ENCODE data around the gene THADA. TPM values are rescaled to one million over a fixed set of nuclear protein-coding genes. Genes with fewer than 3 reads are reported as not detected.
"Not testable (repeated sequence)": the region's sequence is repeated elsewhere in the genome, so short reads cannot be mapped to it uniquely, and the experiment has no call there.

Gene THADA
- polyA plus RNA-seq, 1 donor (not counting 4 experiments of a cell fraction or from before 2014, with no cell fraction given) = 22.6 TPM

DNA sequence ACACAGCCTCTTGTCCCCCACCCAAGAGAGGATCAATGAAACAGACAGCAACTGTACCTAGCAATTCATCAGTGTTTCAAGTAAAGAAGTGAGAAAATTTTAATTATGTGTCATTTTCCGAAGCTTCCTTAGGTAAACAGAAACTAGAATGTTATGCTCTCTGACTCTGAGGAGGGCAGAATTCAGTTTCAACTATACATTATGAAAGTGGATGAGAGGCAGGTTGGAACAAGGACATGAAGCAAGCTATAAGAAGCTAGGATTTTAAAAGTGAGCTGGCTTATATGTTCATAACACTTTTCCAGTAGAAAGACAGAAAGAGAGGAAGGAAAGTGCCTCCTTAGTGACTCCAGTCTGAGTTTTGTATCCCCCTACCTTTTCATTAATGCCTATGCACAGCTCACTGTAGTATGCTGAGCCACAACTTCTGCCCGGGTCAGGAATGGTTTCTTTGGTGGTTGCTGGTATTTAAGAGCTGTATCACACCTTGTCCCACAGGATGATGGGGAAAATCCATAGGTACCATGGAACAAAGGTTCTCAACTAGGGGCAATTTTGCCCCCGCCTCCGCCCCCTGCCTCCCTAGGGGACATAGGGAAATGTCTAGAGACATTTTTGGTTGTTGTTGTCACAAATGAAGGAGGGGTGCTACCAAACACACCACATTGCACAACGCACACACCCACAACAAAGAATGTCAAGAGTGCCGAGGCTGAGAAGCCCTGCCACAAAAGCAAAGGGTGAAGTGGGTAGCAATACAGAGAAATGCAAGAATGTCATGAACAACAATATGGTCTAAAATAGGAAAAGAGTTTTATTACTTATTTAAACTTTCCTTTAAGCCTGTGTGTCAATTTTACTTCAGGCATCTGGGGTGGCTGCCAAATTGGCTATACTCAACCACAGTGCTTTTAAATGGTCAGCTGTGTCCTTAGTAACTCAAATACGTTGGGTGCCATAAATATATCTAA lies 208.5 kb downstream of the THADA start:
- H2AFZ ChIP-seq (ENCODE audit: control insufficient read depth, low read length) = no peak overlapping the region
- no peaks in the 10 kb centered on the region for H3K27me3 ChIP-seq (ENCODE audit: control insufficient read depth, extremely low read depth, insufficient read depth, low read length)
- no peaks in the 10 kb centered on the region for H4K20me1 ChIP-seq (ENCODE audit: control insufficient read depth, extremely low read depth, insufficient read depth, low read length)
- dilution Hi-C loops (cut with MboI; ENCODE audit: extremely low pct_ligation_motif_present, low sequenced_read_pairs) = no loop called here
- H3K9me3 ChIP-seq (ENCODE audit: control insufficient read depth, low read depth, low read length) = no peaks in the 10 kb centered on the region
- TF ChIP-seq, protein P1, sequence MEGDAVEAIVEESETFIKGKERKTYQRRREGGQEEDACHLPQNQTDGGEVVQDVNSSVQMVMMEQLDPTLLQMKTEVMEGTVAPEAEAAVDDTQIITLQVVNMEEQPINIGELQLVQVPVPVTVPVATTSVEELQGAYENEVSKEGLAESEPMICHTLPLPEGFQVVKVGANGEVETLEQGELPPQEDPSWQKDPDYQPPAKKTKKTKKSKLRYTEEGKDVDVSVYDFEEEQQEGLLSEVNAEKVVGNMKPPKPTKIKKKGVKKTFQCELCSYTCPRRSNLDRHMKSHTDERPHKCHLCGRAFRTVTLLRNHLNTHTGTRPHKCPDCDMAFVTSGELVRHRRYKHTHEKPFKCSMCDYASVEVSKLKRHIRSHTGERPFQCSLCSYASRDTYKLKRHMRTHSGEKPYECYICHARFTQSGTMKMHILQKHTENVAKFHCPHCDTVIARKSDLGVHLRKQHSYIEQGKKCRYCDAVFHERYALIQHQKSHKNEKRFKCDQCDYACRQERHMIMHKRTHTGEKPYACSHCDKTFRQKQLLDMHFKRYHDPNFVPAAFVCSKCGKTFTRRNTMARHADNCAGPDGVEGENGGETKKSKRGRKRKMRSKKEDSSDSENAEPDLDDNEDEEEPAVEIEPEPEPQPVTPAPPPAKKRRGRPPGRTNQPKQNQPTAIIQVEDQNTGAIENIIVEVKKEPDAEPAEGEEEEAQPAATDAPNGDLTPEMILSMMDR (optimal IDR thresholded peaks at IDR 0.05 in 1 of 3, IDR thresholded peaks at IDR 0.05 in 1 of 3, conservative IDR thresholded peaks at IDR 0.05 in 1 of 3; ENCODE audit: extremely low read depth in 1 of 3, insufficient read depth in 2 of 3, low read length in 3 of 3) = no peak
- no peak overlapping the region for H3K9ac ChIP-seq (ENCODE audit: control insufficient read depth, extremely low read depth, insufficient read depth, low read length)
- FAIRE-seq (no peak), DNase-seq (ENCODE audit: low read depth, low spot score) (no peak)
- no peaks in the 10 kb centered on the region for H3K79me2 ChIP-seq (ENCODE audit: control insufficient read depth, insufficient read depth, low read length)
- no peak overlapping the region for H3K27ac ChIP-seq (ENCODE audit: control insufficient read depth, insufficient read depth, low read length)
- H3K4me3 ChIP-seq (ENCODE audit: control insufficient read depth in 2 of 3, extremely low read depth in 1 of 3, insufficient read depth in 2 of 3, low read depth in 1 of 3, low read length in 3 of 3) = no peak overlapping the region
- H3K4me2 ChIP-seq (ENCODE audit: control insufficient read depth, extremely low read depth, insufficient read depth, low read depth, low read length) = no peak overlapping the region
- no peaks in the 10 kb centered on the region for H3K9me1 ChIP-seq (ENCODE audit: control insufficient read depth, extremely low read depth, insufficient read depth, low read length)
- H3K4me1 ChIP-seq (ENCODE audit: control insufficient read depth, extremely low read depth, insufficient read depth, low read length) = no peaks in the 10 kb centered on the region
- H3K36me3 ChIP-seq (ENCODE audit: control insufficient read depth in 2 of 2, extremely low read depth in 1 of 2, insufficient read depth in 2 of 2, low read length in 2 of 2) = no peaks in the 10 kb centered on the region

DNA sequence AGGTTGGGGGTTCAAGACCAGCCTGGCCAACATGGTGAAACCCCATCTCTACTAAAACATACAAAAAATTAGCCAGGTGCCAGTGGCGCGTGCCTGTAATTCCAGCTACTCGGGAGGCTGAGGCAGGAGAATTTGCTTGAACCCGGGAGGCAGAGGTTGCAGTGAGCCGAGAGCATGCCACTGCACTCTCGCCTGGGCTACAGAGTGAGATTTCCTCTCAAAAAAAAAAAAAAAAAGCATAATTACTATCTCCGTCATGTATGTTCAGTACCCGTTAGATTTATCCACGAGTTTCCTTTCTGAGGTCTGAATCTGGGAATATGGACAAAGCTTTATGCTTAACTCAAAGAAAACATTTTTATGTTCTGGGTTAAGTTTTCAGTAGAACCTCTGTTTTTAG lies 209.2 kb downstream of the THADA start:
- H3K36me3 ChIP-seq (ENCODE audit: control insufficient read depth in 2 of 2, extremely low read depth in 1 of 2, insufficient read depth in 2 of 2, low read length in 2 of 2); H2AFZ ChIP-seq (ENCODE audit: control insufficient read depth, low read length); H3K27ac ChIP-seq (ENCODE audit: control insufficient read depth, insufficient read depth, low read length); FAIRE-seq; H3K4me2 ChIP-seq (ENCODE audit: control insufficient read depth, extremely low read depth, insufficient read depth, low read depth, low read length); H3K79me2 ChIP-seq (ENCODE audit: control insufficient read depth, insufficient read depth, low read length); DNase-seq (ENCODE audit: low read depth, low spot score); dilution Hi-C loops (cut with MboI; ENCODE audit: extremely low pct_ligation_motif_present, low sequenced_read_pairs); H4K20me1 ChIP-seq (ENCODE audit: control insufficient read depth, extremely low read depth, insufficient read depth, low read length); H3K9me1 ChIP-seq (ENCODE audit: control insufficient read depth, extremely low read depth, insufficient read depth, low read length); H3K27me3 ChIP-seq (ENCODE audit: control insufficient read depth, extremely low read depth, insufficient read depth, low read length); H3K9me3 ChIP-seq (ENCODE audit: control insufficient read depth, low read depth, low read length); H3K4me1 ChIP-seq (ENCODE audit: control insufficient read depth, extremely low read depth, insufficient read depth, low read length); H3K9ac ChIP-seq (ENCODE audit: control insufficient read depth, extremely low read depth, insufficient read depth, low read length); H3K4me3 ChIP-seq (ENCODE audit: control insufficient read depth in 2 of 3, extremely low read depth in 1 of 3, insufficient read depth in 2 of 3, low read depth in 1 of 3, low read length in 3 of 3): not testable (repeated sequence)

DNA sequence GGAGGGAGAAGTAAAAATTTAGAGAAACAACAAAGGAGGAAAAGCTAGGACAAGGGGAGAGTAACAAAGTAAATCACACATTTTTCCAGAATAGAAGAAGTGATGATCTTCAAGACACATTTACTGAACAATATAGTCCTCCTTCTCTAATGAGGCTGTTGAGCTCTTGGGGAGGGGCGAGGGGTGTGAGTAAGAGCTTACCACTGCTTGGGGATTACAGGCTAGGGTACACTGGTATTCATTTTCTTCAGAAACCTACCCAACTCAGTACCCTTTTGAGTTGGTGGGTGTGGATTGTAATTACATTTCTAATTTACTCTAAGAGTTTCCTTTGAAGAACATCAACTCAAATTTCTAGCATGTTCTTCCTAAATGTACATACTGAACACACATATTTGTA lies 211.7 kb downstream of the THADA start:
- no peak overlapping the region for H3K4me3 ChIP-seq (ENCODE audit: control insufficient read depth in 2 of 3, extremely low read depth in 1 of 3, insufficient read depth in 2 of 3, low read depth in 1 of 3, low read length in 3 of 3)
- H4K20me1 ChIP-seq (ENCODE audit: control insufficient read depth, extremely low read depth, insufficient read depth, low read length) = no peaks in the 10 kb centered on the region
- no peaks in the 10 kb centered on the region for H3K9me3 ChIP-seq (ENCODE audit: control insufficient read depth, low read depth, low read length)
- no peak overlapping the region for H2AFZ ChIP-seq (ENCODE audit: control insufficient read depth, low read length)
- H3K79me2 ChIP-seq (ENCODE audit: control insufficient read depth, insufficient read depth, low read length) = no peaks in the 10 kb centered on the region
- no peak overlapping the region for H3K9ac ChIP-seq (ENCODE audit: control insufficient read depth, extremely low read depth, insufficient read depth, low read length)
- dilution Hi-C loops (cut with MboI; ENCODE audit: extremely low pct_ligation_motif_present, low sequenced_read_pairs) = no loop called here
- no peaks in the 10 kb centered on the region for H3K4me1 ChIP-seq (ENCODE audit: control insufficient read depth, extremely low read depth, insufficient read depth, low read length)
- DNase-seq (ENCODE audit: low read depth, low spot score) (no peak), FAIRE-seq (no peak)
- no peak overlapping the region for H3K4me2 ChIP-seq (ENCODE audit: control insufficient read depth, extremely low read depth, insufficient read depth, low read depth, low read length)
- H3K36me3 ChIP-seq (ENCODE audit: control insufficient read depth in 2 of 2, extremely low read depth in 1 of 2, insufficient read depth in 2 of 2, low read length in 2 of 2) = no peaks in the 10 kb centered on the region
- no peak overlapping the region for H3K27ac ChIP-seq (ENCODE audit: control insufficient read depth, insufficient read depth, low read length)
- no peak for TF ChIP-seq EZH2 (IDR thresholded peaks at IDR 0.05; ENCODE audit: low read length)
- TF ChIP-seq, protein P1 (optimal IDR thresholded peaks at IDR 0.05 in 1 of 3, IDR thresholded peaks at IDR 0.05 in 1 of 3, conservative IDR thresholded peaks at IDR 0.05 in 1 of 3; ENCODE audit: extremely low read depth in 1 of 3, insufficient read depth in 2 of 3, low read length in 3 of 3) = no peak
- no peaks in the 10 kb centered on the region for H3K27me3 ChIP-seq (ENCODE audit: control insufficient read depth, extremely low read depth, insufficient read depth, low read length)
- H3K9me1 ChIP-seq (ENCODE audit: control insufficient read depth, extremely low read depth, insufficient read depth, low read length) = no peaks in the 10 kb centered on the region

Measured in keratinocyte (primary cell).